Esophagus squamous epithelium (tissue), 4 donors: Measurements from ENCODE around the gene PODNL1.

Experiments
- CTCF ChIP-seq, 6 experiments: fragments of 450-650 bp in 4 of 6; fragments of 200-600 bp in 2 of 6; sonication (generic) in 2 of 6; IDR thresholded peaks; one replicate each; pipeline ENCODE4 v1.5.1; 2016 to 2019; ENCODE audit warnings: antibody characterized with exemption in 6 of 6, mild to moderate bottlenecking in 4 of 6, moderate library complexity in 4 of 6
- POLR2A ChIP-seq, 4 donors: fragments of 450-650 bp; IDR thresholded peaks; one replicate each; pipeline ENCODE4 v1.6.1; 2017; ENCODE audit warnings: antibody characterized with exemption in 4 of 4, mild to moderate bottlenecking in 4 of 4, moderate library complexity in 3 of 4

GRCh38 chr19:13984186-13984585 lies 46.0 kb upstream of the PODNL1 start:
- no peak for TF ChIP-seq CTCF (IDR thresholded peaks at IDR 0.05)
- no peak for TF ChIP-seq POLR2A (IDR thresholded peaks at IDR 0.05)
